GM19395 (cell line): ENCODE data around the gene TLNRD1.
"Not testable (repeated sequence)": the region's sequence is repeated elsewhere in the genome, so short reads cannot be mapped to it uniquely, and the experiment has no call there.

Experiments used
- ATAC-seq: cut with Tn5 transposase; IDR thresholded peaks from one replicate; pipeline ENCODE4 v1.9.1; 2021; ENCODE audit warnings: mild to moderate bottlenecking, moderate library complexity; ENCODE audit not compliant: unreplicated experiment

The TLNRD1 gene

GRCh38 chr15:81000624-81001151, at the start of gene TLNRD1:
TSS of gene TLNRD1 (plus strand) at chr15:81000923. CDS start at chr15:81002272, 1,349 bp downstream.
- ATAC-seq: peak; percentile 65

GRCh38 chr15:80951941-80952340, 48.8 kb upstream of the TLNRD1 start:
- ATAC-seq: no peak

GRCh38 chr15:80953001-80953952, 47.4 kb upstream of the TLNRD1 start:
- no peak for ATAC-seq

GRCh38 chr15:80953953-80954778, 46.6 kb upstream of the TLNRD1 start:
- no peak for ATAC-seq

GRCh38 chr15:80955571-80956452, 44.9 kb upstream of the TLNRD1 start:
- not testable (repeated sequence) for ATAC-seq

- no peak for ATAC-seq
Observed at GRCh38 chr15:80957556-80957955, 43.2 kb upstream of the TLNRD1 start.

GRCh38 chr15:80957976-80958375, 42.7 kb upstream of the TLNRD1 start:
- no peak for ATAC-seq

- no peak for ATAC-seq
Observed at GRCh38 chr15:80958818-80959495, 41.8 kb upstream of the TLNRD1 start.

- not testable (repeated sequence) for ATAC-seq
Observed at GRCh38 chr15:80965454-80965853, 35.3 kb upstream of the TLNRD1 start.

GRCh38 chr15:80966431-80967197, 34.1 kb upstream of the TLNRD1 start:
- no peak for ATAC-seq

- no peak for ATAC-seq
Observed at GRCh38 chr15:80967451-80967850, 33.3 kb upstream of the TLNRD1 start.

GRCh38 chr15:80967991-80968510, 32.7 kb upstream of the TLNRD1 start:
- no peak for ATAC-seq

- ATAC-seq: no peak
Observed at GRCh38 chr15:80969316-80969715, 31.4 kb upstream of the TLNRD1 start.

- no peak for ATAC-seq
Observed at GRCh38 chr15:80970018-80970657, 30.6 kb upstream of the TLNRD1 start.

- no peak for ATAC-seq
Observed at GRCh38 chr15:80970658-80971057, 30.1 kb upstream of the TLNRD1 start.

- ATAC-seq: no peak
Observed at GRCh38 chr15:80971143-80971542, 29.6 kb upstream of the TLNRD1 start.

GRCh38 chr15:80972276-80972675, 28.4 kb upstream of the TLNRD1 start:
- ATAC-seq: no peak

GRCh38 chr15:80974914-80975313, 25.8 kb upstream of the TLNRD1 start:
- ATAC-seq: no peak
